Measurements from ENCODE around the gene CBR1.
"Not testable (repeated sequence)": the region's sequence is repeated elsewhere in the genome, so short reads cannot be mapped to it uniquely, and the experiment has no call there.

The CBR1 gene

DNA sequence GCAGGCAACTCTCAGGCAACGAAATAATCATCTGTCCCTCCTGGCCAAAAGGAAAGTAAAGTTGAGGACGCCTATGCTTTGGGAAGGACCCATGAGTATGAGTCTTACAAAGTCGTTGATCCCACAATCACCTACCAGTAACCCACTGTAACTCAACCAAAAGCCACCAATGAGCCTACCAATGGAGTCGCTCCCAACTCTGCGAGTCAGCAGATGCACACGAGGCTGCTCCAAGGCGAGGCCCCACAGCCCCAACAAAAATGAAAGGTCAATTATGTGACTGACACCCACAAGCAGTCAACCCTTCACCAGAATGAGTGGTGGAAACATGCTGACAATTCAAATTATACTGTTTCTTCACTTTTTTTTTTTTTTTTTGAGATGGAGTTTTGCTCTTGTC lies 21.5 kb upstream of the CBR1 start:
- DNase-seq, result no peak

GRCh38 chr21:36052860-36053714 lies 16.7 kb upstream of the CBR1 start:
- DNase-seq, result no peak

DNA sequence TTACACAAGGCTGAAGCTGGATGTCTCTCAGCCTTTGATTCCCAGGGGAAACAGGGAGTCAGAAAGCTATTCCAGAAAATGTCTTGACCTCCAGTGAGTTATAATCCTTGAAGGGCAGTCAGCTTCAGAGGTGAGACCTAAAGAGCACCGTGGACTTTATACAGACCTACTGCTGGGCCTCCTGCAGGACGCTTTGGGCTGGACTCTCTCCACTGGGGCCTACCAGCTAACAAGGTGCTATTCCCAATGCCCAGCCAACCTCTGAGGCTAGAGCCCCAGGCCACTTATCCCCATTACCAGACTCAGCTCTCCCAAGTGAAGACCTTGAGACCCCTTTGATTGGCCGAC lies 16.1 kb upstream of the CBR1 start:
- DNase-seq, result no peak

- no peak for DNase-seq
These were observed 14.3 kb upstream of the CBR1 start for GRCh38 chr21:36055551-36055950.

- peak in 28 of 51 donors; percentile 39 to 80 (median 60) for DNase-seq
These were observed 10.0 kb upstream of the CBR1 start for GRCh38 chr21:36059823-36060158.

DNA sequence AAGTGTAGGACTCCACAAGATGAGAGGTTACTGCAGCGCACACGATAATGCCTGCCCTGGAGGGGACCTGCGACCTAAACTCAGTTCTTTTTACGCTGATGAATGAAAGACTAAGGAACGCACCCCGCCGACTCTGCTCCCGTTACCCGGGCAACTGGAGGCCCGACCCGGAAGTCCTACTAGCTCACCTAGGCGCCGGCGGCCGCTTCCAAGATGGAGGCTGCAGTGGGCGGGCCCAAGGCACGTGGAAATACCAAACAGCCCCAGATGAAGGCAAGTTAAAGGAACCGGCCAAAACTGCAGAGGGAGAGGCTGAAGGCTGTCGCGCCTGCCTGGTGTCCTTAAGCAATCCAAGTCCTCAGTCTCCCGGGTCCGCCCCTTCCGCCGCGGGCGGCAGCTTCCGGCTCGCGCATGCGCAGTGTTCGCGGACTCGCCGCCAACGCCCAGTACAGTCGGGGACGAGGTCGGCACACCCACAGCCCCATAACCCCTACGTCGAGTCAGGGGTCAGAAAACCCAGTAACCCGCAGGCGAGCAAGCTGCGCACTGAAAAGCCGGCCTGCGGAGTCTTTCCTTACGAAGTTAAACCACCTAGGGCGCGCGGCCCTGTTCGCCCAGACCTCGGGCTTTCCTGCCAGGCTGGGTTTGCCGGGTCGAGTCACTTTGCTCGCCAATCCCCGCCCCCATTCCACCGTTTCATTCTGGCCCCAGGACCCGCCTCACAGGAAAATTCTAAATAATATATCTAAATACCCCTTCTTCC lies 9.5 kb upstream of the CBR1 start, which contains the start of gene SETD4:
Gene SETD4 (minus strand): TSS at position 368 of the 763 bp plus-strand sequence. CDS start 1,638 bp downstream, outside the sequence.
- peak; percentile 69 to 97 (median 90) for DNase-seq

DNA sequence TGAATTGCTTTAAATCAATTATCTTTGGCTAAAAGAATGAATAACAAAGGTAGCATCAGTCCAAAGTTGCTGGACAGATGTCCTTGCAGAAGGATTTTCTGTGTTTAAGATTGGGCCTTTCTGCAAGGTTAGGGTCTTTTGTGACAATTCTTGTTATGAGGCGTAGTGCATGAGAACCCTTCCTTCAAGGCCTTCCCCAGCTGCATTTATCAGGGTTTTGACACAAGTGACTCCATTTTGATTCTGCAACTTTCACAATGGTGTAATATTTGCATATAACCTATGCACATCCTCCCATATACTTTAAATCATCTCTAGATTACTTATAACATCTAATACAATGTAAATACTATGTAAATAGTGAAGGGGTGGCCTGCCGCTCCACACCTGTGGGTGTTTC lies 8.4 kb upstream of the CBR1 start:
- no peak for DNase-seq

- DNase-seq, result no peak
These were observed 6.3 kb upstream of the CBR1 start for GRCh38 chr21:36063375-36064084.

DNA sequence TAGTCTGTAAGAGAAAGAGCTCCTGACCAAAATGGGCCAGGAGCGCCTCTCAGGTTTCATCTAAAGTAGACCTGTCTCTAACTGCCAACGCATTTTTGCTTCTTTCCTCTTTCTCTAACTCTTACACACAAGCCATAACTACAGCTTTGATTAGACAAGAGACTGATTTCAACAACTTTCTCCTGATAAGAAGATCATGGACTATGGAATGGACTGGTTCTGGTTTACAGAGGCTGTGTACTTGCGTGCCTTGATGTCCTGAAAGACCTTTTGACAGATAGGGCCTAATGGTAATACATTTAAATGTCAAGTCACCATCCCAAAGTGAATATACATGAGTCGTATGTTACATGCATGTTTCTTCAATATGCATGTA lies 5.8 kb upstream of the CBR1 start:
- DNase-seq, result no peak

- no peak for DNase-seq
These were observed 4.3 kb upstream of the CBR1 start for GRCh38 chr21:36065497-36066036.

DNA sequence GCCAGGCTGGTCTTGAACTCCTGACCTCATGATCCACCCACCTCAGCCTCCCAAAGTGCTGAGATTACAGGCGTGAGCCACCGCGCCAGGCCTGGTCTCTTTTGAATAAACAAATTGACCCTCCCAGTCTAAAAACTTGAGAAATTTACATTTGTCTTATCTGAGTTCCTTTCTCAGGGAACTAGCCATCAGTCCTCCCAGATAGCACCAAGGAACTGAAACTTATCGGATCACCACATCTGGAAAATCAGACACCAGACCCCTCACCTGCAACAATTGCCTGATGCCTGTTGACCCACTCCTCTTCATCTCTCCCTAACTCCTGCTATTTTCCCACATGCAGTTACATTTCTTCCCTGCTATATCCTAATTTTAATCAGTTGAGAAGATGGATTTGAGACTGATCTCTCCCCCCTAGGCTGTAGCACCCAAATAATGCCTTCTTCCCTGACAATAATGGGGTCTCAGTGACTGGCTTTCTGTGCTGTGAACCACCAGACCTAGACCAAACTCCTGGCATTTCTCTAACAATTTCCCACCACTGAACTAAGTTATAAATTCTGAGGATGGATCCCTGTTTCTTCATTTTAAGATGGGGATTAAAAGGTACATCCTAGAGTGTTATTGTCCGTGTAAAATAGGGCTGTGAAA lies 951 bp upstream of the CBR1 start:
- DNase-seq, result no peak

DNA sequence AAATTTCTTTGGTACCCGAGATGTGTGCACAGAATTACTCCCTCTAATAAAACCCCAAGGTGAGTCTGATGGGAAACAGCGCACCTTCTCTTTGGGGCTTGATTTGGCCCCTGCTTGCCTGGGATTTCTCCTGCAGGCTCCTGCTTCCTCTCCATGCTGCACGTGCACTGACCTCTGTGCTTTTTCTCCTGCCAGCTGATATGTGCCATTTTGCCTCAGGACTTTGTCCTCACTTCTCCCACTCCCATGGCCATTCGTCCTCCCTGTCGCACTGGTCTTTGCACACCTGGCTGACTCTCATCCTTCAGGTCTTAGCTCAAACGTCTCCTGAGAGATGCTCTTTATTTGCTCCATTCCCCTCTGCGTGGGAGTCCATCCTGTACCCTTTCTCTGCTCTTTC lies 1.2 kb downstream of the CBR1 start:
- no peak for DNase-seq

- peak in 12 of 51 donors; percentile 7 to 45 (median 23) for DNase-seq
These were observed 2.8 kb downstream of the CBR1 start for GRCh38 chr21:36072453-36073162.

DNA sequence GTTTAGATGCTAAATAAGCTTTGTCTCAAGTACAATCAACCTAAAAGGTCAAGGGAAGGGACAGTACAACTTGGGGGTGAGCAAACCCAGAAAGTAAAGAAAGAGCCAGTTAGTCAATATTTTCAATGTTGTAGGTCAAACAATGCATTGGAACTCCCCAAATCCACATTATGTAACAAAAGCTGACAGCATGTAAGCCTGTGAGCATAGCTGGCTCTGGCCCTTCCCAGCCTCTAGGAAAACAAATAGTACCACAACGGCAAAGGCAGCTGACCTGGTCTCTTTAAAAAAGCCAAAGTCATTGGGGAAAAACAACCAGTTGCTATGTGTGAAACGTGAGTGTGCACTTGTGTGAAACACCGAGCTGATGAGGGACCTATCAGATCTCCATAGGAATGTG lies 3.4 kb downstream of the CBR1 start:
- peak in 6 of 51 donors; percentile 9 to 37 (median 18) for DNase-seq

GRCh38 chr21:36073911-36074310 lies 4.1 kb downstream of the CBR1 start:
- not testable (repeated sequence) for DNase-seq

- peak in 32 of 51 donors; percentile 7 to 87 (median 40) for DNase-seq
These were observed 5.3 kb downstream of the CBR1 start for GRCh38 chr21:36075171-36075570.

- no peak for DNase-seq
These were observed 6.1 kb downstream of the CBR1 start for GRCh38 chr21:36075953-36076352.

GRCh38 chr21:36076878-36077655 lies 7.2 kb downstream of the CBR1 start:
- DNase-seq, result no peak

- no peak for DNase-seq
These were observed 7.9 kb downstream of the CBR1 start for GRCh38 chr21:36077758-36078157.

Measured in hypothalamus (tissue), 51 donors.